Natural killer cell (primary cell): Measurements from ENCODE around the gene FAM78B. TPM values are rescaled to one million over a fixed set of nuclear protein-coding genes. Genes with fewer than 3 reads are reported as not detected.

Experiments
- ATAC-seq, 3 donors: fragments of 150-1000 bp in 2 of 3; fragments of 200-7000 bp in 1 of 3; cut with Tn5 transposase; 1 replicate in 1 of 3; 2 replicates in 2 of 3; pipeline ENCODE4 v1.10.0; 2021; ENCODE audit warnings: mild to moderate bottlenecking in 2 of 3, moderate library complexity in 2 of 3
- DNase-seq, 2 donors: peaks; one replicate each; pipeline versions ENCODE4 v3.0.0 to v3.0.0-alpha.2; 2013 to 2021; ENCODE audit warnings: mixed read lengths in 1 of 2
- H3K27ac ChIP-seq: one replicate; pipeline ENCODE4 v1.5.1; 2013; ENCODE audit warnings: mild to moderate bottlenecking, low read length
- H3K27me3 ChIP-seq: one replicate; pipeline ENCODE4 v1.6.1; 2013; ENCODE audit warnings: low read length; ENCODE audit not compliant: control insufficient read depth, insufficient read depth
- H3K36me3 ChIP-seq: one replicate; pipeline ENCODE4 v1.6.1; 2013; ENCODE audit warnings: low read length; ENCODE audit not compliant: control insufficient read depth, insufficient read depth
- H3K4me1 ChIP-seq: one replicate; pipeline ENCODE4 v1.6.1; 2013; ENCODE audit warnings: low read length; ENCODE audit not compliant: control insufficient read depth, insufficient read depth
- H3K4me3 ChIP-seq: one replicate; pipeline ENCODE4 v1.5.1; 2013; ENCODE audit warnings: low read length
- H3K9me3 ChIP-seq: one replicate; pipeline ENCODE4 v1.6.1; 2013; ENCODE audit warnings: low read length; ENCODE audit not compliant: control insufficient read depth, insufficient read depth
- H3K27ac Mint-ChIP-seq, 2 donors: one replicate each; pipeline ENCODE4 v1.8.0; 2022; ENCODE audit warnings: mild to moderate bottlenecking in 2 of 2, mixed read lengths in 2 of 2, moderate library complexity in 1 of 2
- H3K27me3 Mint-ChIP-seq, 2 donors: one replicate each; pipeline ENCODE4 v1.8.0; 2022; ENCODE audit warnings: low read depth in 2 of 2, mixed read lengths in 2 of 2
- H3K36me3 Mint-ChIP-seq: one replicate; pipeline ENCODE4 v1.8.0; 2022; ENCODE audit warnings: mixed read lengths
- H3K4me1 Mint-ChIP-seq, 2 donors: one replicate each; pipeline ENCODE4 v1.8.0; 2022; ENCODE audit warnings: mixed read lengths in 2 of 2
- H3K4me3 Mint-ChIP-seq: one replicate; pipeline ENCODE4 v1.8.0; 2022; ENCODE audit warnings: mild to moderate bottlenecking, moderate library complexity, mixed read lengths
- H3K9me3 Mint-ChIP-seq, 2 donors: one replicate each; pipeline ENCODE4 v1.8.0; 2022; ENCODE audit warnings: mixed read lengths in 2 of 2
- CTCF ChIP-seq: fragments of 200-600 bp; IDR thresholded peaks from one replicate; pipeline ENCODE4 v1.8.0; 2022; ENCODE audit warnings: antibody characterized with exemption
- WGBS: methylation state at CpG from one replicate; pipeline ENCODE4 v1.1.7; 2013; ENCODE audit warnings: missing lambda C conversion rate; ENCODE audit not compliant: insufficient coverage; 5-methylcytosine and 5-hydroxymethylcytosine counted together
- intact Hi-C: fragments of 100-400 bp; cut with micrococcal nuclease; formaldehyde crosslinking; loops from one replicate; pipeline ENCODE4 v1.14.2; 2022
- total RNA-seq, 4 donors: library from RNA; stranded (reverse); fragments of 120-200 nt in 1 of 4; gene quantifications; one replicate each; pipeline versions ENCODE4 v1.2.3 to v1.2.4, GENCODE V29; 2013 to 2022

The FAM78B gene
- total RNA-seq, 3 donors from 2014 or later (not counting 1 experiment from before 2014, with no cell fraction given): not detected

GRCh38 chr1:166167572-166167925 lies 748 bp upstream of the FAM78B start:
- H3K36me3 ChIP-seq: no peaks in the 10 kb centered on the region
- Mint-ChIP-seq H3K4me1 (peaks cover 0 to 13% of the 10 kb centered on the region in 2 donors), H3K27ac (no peak overlapping the region), H3K9me3 (peaks cover 0 to 2% of the 10 kb centered on the region in 2 donors), H3K36me3 (no peaks in the 10 kb centered on the region), H3K27me3 (peaks cover 42 to 46% of the 10 kb centered on the region in 2 donors), H3K4me3 (peak overlapping the region; percentile 38)
- WGBS: 61% methylated on average over 5 of the region's 5 CpGs
- H3K9me3 ChIP-seq: no peaks in the 10 kb centered on the region
- no peak for TF ChIP-seq CTCF
- H3K27me3 ChIP-seq: peaks cover 13% of the 10 kb centered on the region
- no peak overlapping the region for H3K4me3 ChIP-seq
- no peak overlapping the region for H3K27ac ChIP-seq
- ATAC-seq: no peak
- peaks cover 8% of the 10 kb centered on the region for H3K4me1 ChIP-seq
- intact Hi-C loops: no loop called here
- DNase-seq: no peak

- Histone ChIP-seq H3K27ac (no peak overlapping the region), H3K9me3 (no peaks in the 10 kb centered on the region), H3K27me3 (peaks cover 18% of the 10 kb centered on the region), H3K36me3 (no peaks in the 10 kb centered on the region), H3K4me1 (peaks cover 8% of the 10 kb centered on the region), H3K4me3 (no peak overlapping the region)
- Mint-ChIP-seq H3K9me3 (peaks cover 0 to 3% of the 10 kb centered on the region in 2 donors), H3K4me1 (peaks cover 0 to 13% of the 10 kb centered on the region in 2 donors), H3K36me3 (no peaks in the 10 kb centered on the region), H3K4me3 (no peak overlapping the region), H3K27ac (no peak overlapping the region), H3K27me3 (peaks cover 52 to 53% of the 10 kb centered on the region in 2 donors)
- DNase-seq: no peak
- intact Hi-C loops: no loop called here
- WGBS: under 1% methylated on average over 50 of the region's 50 CpGs
- ATAC-seq: peak in 1 of 3 donors; percentile 10
- no peak for TF ChIP-seq CTCF
Measured at GRCh38 chr1:166166329-166166697, 488 bp downstream of the FAM78B start.

GRCh38 chr1:166165661-166166328 lies 1.0 kb downstream of the FAM78B start:
- intact Hi-C loops: no loop called here
- Mint-ChIP-seq H3K4me1 (peaks cover 0 to 13% of the 10 kb centered on the region in 2 donors), H3K27ac (no peak overlapping the region), H3K9me3 (peaks cover 0 to 3% of the 10 kb centered on the region in 2 donors), H3K4me3 (peak overlapping the region; percentile 78), H3K36me3 (no peaks in the 10 kb centered on the region), H3K27me3 (peaks cover 54 to 55% of the 10 kb centered on the region in 2 donors)
- Histone ChIP-seq H3K36me3 (no peaks in the 10 kb centered on the region), H3K27ac (no peak overlapping the region), H3K4me1 (peaks cover 8% of the 10 kb centered on the region), H3K27me3 (peaks cover 18% of the 10 kb centered on the region), H3K4me3 (no peak overlapping the region), H3K9me3 (no peaks in the 10 kb centered on the region)
- ATAC-seq (peak in 1 of 3 donors; percentile 25), DNase-seq (no peak)
- TF ChIP-seq CTCF: no peak
- WGBS: 4% methylated on average over 61 of the region's 61 CpGs
